HG02623 (cell line): ENCODE data around the gene VWDE.
"Not testable (repeated sequence)": the region's sequence is repeated elsewhere in the genome, so short reads cannot be mapped to it uniquely, and the experiment has no call there.

Experiments used
- ATAC-seq: cut with Tn5 transposase; IDR thresholded peaks from one replicate; pipeline ENCODE4 v1.9.1; 2021; ENCODE audit warnings: moderate library complexity; ENCODE audit not compliant: unreplicated experiment

Gene VWDE

DNA sequence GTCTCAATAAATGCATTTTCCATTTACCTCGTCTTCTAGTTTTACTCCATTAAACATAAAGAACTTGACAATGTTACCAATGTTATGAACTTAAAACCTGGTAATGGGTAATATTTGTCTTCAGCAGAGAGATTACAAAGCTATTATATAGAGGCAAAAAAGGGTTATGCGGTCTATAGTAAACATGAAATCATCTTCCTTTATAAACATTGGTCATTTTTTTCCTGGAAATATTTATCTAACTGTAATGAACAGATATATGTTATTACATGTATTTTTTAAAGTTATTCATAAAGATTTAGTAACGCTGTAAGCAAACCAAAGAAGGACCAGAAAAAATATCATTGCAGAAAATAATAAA, 1.3 kb downstream of the VWDE start:
- no peak for ATAC-seq

DNA sequence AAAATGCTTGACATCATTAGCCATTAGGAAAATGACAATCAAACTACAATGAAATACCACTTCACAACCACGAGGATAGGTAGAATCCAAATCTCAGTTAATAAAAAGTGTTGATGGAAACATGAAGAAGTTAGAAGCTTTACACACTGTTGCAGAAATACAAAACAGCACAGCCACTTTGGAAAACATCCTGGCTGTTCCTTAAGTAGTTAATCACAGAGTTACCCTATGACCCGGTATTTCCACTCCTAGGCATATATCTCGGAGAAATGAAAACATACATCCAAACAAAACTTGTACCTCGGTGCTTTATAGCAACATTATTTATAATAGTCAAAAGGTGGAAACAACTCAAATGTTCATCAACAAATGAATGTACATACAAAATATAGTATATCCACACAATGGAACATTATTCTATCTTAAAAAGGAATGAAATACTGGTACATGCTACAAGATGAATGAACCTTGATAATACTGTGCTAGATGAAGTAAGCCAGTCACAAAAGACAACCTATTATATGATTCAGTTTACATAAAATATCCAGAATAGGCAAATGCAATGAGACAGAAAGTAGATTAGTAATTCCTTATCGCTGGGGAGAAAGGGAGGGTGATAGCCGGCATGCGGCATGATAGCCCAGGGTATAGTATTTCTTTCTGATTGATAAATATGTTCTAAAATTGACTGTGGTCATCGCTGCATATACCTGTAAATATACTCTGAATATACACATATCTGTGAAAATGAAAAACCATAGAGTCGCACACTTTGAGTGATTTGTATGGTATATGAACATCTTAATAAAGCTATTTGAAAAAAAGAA, 1.9 kb downstream of the VWDE start:
- ATAC-seq: no peak

DNA sequence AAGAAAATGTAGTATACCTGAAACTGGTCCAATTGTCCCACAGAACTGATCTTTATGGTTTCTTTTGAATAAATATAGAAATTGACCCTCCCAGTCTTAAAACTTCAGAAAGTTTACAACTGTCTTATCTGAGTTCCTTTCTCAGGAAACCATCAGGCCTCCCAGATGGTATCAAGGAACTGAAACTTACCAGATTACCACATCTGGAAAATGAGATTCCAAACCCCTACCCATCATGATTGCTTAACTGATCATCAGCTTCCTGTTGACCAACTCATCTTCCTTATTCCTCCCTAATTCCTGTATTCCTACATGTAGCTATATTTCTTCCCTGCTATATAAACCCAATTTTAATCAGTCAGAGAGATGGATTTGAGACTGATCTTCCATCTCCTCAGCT, 5.5 kb downstream of the VWDE start:
- no peak for ATAC-seq

DNA sequence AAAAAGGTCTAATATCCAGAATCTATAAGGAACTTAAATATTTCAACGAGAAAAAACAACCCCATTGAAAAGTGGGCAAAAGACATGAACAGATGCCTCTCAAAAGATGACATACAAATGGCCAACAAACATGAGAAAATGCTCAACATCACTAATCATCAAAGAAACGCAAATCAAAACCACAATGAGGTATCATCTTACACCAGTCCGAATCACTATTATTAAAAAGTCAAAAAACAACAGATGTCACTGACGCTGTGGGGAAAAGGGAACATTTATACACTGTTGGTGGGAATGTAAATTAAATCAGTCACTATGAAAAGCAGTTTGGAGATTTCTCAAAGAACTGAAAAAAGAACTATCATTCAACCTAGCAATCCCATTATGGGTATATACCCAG, 6.0 kb downstream of the VWDE start:
- ATAC-seq: no peak

DNA sequence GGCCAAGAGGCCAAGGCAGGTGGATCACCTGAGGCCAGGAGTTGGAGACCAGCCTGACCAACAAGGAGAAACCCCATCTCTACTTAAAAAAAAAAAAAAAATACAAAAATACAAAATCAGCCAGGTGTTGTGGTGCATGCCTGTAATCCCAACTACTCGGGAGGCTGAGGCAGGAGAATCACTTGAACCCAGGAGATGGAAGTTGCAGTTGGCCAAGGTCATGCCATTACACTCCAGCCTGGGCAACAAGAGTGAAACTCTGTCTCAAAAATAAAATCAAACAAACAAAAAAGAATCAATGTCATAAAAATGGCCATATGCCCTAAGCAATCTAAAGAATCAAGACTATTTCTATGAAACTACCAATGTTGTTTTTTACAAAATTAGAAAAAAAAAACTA, 7.0 kb downstream of the VWDE start:
- not testable (repeated sequence) for ATAC-seq

DNA sequence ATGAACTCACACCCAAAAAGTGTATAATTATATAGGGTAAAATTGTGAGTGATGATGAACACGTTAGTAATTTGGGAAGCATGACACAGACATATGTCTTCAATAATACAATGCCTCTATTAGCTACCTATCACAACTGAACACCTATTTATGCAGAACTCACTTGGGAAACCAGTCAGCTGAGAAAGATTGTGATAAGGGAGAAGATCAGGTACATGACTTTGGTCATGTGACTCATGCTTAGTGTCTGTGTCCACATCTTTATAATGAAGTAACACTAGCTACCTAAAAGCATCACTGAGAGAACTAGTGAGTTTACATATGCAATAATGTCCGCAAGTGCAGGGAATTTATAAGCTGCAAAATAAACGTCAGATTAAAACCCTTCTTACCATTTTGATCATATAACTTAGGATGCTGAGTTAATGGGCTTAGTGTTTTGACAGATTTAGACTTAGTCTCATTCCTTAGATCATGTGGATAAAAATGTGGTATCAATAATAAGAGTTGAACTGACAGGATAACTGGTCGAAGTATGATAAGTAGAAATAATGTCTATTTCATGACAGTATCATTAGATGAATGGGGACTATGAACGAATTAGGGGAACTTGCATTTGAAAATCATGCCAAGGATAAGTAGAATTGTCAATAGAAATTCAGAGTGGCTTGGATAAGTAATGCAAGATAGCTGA, 11.6 kb downstream of the VWDE start:
- no peak for ATAC-seq

DNA sequence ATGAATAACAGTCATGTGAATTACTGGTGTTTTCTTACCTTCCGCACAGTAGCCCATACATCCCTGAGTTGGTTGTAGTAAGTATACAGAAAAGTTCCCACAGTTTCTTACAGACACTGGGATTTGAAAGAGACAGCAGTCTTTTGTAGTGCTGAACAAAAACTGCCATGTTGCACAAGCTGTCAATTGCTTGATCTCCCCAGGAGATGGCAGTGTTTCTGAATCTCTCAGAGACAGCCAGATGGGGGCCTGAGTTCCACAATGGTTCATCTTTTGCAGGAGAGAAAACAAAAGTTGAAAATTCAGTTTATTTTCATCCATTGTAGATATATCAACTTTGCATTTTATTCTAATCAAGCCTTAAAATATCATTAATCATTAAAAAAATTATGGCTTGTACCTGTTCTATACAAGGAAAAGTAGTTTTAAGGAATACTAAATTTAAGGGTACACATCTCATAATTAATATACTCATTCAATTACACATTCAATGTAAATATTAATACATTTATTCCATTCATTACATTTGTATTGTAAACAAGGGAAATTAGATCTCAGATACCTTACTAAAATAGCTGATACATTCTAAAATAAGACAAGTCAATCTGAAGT, 14.5 kb downstream of the VWDE start:
- ATAC-seq: peak; percentile 96

DNA sequence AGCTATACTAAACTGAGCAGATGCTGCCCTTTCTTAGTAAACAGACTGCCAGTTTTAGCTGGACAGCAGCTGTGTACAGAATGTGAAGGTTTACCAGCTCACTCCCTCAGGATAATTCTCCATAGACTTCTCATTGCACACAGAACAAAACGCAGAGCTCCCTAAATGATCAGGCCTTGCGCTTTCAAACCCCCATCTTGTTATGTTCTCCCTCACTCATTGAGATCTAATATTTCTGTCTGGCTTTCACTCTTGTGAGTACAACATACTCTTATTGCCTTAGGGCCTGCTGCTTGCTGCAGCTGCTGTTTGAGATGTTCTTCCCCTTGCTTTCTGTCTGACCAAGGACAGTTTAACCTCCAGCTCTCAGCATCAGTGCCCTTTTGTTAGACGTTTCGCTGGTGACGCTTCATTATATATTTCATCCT, 17.3 kb downstream of the VWDE start:
- no peak for ATAC-seq

DNA sequence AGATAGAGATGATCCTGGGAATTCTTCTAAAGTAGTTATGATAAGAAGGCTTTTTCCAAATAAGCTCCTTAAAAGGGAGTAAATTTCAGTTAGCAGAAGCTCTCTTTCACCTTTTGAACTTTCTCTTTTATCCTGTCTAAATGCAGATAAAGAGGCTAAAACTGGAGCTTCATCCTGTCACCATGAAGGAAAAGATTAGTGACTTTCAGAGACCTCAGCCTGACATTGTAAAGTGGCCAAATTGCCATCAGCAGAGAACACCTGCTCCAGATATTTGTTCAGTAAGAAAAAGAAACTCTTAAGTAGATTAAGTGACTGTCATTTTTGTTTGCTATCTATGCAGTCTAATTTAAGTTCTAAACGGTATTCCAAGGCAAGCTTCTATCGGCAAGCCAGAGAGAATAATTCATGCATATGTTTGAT, 18.3 kb downstream of the VWDE start:
- ATAC-seq: no peak

DNA sequence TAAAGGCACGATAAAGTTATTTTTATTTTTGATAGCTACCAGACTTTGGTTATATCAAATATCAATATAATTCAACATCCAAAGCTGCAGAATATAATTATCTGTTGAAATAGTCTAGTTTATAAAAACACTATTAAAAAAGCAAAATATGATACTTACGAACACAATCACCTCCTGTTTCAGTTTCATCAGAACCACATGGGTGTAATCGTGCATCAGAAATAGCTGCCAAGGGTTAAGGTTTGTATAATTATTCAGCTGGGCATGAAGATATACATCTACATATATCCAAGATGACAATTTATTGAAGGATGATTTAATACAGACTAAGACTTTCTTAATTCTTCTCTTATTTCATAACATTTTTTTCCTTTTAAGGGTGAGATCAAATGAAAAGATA, 20.3 kb downstream of the VWDE start:
- no peak for ATAC-seq

DNA sequence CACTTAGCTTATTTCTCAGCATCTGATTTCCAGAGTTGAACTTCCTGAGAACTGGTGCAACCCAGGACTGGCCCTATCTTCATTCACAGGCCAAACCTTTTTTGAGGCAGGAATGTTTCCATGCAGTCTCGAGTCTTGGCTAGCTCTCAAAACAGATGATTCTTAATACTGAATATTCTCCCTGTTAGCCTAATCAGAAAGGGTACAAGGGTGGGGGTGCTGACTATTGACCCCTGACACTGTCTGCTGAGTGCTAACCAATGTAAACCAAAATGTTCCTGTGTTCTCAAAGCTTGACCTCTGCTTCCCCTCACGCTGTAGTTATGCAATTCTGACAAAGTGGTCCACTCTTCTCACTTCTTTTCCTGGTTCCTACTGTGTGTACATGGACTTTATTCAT, 25.3 kb downstream of the VWDE start:
- no peak for ATAC-seq

DNA sequence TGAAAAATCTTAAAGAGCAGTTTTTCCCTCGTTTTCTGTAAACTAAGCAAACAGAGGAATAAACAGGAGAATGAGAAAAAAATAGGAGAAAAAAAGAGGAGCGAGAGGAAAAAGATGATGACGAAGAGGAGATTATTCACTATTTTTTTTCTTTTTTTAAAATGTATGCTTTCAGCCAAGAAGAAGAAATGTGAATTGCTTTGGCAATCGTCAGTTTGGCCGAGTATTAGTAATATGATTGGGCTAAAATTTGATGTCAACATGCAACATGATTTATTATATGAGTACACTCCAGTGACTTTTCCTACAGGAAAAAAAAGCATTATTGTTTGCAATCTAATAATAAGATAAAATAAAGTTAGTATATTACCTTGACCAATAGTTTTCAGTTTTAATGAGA, 26.3 kb downstream of the VWDE start:
- ATAC-seq: no peak

DNA sequence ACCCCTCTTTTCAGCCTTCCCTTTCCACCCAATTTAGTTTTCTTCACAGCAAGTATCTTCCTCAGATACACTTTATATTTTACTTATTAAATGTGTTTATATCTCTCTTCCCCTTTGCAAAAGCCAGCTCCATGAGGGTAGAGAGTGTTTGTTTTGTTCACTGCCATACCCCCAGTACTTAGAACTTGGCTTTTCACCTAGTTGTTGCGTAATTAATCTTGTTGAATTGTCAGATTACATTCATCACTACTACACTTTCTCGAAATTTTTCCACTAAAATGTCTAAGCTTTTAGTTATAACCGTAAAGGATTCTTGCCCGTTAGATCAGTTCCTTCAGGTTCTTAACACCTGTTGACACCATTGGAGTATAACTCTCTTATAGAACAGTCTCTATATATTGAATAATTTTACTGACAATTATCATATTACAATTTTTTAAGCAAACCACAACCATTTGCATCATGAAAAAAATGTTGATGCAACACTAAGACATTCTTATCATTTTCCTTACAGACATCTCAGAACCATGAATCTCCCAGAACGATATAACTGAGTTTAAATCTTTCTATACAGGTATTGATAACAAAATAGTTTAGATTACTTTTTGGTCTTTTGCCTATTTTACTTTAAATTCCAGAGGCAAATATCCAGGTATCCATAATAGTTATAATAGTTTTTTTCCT, 29.9 kb downstream of the VWDE start:
- ATAC-seq: no peak

DNA sequence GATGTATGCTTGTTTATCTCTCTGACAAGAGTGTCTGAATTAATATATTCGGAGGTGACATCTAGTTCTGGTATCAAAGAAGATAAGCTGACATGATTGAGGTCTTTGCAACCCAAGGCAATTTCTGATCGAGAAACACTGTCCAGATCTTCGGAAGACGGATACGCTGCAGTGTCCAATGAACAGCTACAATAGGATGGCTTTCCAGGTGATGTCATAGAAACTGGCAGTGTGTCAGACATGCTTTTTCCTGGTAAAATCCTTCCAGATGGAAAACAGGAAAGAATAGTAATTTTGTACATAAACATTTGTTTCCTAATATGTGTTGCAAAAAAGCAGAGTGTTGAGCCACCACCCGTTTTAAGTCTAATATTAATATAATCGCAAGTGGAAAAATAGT, 33.4 kb downstream of the VWDE start:
- ATAC-seq: no peak

DNA sequence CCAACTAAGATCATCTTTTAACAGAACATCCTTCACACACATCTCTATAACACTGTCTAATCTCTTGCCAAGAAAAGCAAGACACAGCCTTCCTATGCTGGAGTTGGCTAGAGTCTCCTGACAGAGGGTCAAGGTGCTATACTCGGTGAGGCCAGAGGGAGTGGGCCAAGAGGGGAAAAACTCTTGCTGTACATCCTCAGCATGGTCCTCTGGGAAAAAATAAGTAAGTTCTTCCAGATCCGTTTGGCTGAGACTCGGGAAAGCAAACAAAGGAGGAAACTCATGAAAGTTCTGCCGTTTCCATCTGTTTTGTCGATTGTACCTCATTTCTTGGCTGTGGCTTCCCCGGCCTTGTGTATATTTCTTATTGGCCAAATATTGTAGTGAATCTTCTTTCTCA, 33.9 kb downstream of the VWDE start:
- ATAC-seq: no peak

DNA sequence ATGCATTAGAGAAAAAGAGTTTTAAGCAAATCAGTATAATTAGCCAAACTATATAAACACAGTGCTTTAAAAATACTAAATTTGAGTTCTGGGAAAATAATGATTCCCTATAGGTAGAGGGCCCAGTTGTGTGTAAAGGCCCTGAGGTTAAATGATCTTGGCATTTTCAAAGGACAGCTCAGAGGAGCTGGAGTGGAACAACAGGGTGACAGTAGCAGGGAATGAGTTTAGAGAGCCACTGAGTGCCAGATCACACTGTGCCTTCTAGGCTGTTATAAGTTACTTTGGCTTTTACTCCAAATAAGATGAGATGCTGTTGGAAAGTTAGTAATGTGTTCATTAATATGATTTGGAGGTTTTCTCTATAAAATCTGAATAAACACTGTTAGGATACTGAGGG, 34.6 kb downstream of the VWDE start:
- ATAC-seq: no peak

DNA sequence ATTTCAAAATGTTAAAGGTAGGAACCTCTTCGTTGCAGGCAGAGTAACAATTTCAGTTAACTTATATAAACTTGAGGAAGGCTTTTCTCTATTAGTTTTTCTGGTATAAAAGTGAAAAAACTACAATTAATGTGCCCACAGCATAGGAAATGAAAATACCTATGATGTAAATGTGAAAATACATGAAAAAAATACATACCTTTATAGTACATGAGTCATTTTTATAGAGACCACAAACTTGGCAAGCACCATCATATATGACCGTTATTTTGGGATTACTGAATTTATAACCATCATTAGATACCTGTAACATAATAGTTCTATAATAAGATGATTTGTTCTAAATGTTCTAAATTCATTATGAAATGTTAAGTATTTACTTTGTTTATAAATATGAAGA, 42.7 kb downstream of the VWDE start:
- no peak for ATAC-seq

DNA sequence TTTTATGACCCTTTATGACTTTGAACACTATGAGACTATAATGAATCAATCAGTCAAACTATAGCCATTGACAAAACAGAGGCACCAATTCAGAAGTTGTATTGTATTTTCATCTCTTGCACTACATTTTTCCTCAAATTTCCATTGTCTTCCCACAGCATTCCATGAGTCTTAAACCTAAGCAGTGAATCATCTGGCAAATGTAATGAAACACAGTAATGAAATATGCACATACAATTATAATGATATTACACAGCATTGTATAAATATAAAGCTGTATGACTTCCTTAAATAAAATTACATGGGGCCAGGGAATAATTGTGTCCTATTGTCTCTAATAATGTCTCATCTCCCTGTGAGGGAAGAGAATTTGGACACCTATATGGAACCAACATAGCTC, 45.0 kb downstream of the VWDE start:
- ATAC-seq: no peak

DNA sequence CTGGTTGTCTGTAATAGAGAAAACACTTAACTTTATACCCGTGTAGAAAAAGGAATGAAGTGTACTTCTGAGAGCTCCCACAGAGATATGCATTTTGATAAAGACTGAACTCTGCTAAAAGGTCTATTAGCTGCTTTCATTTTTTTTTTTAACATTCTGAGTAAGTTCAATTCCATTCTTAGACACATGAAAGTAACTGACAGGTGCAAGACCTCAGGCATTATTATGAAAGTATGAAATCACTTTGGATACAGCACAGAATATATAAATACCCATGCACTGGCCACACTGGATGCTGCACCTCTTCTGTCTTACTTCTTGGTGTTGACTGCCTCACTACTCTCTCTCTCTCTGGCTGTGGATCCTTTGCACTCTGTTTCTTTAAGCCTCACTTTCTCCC, 46.2 kb downstream of the VWDE start:
- peak; percentile 67 for ATAC-seq

DNA sequence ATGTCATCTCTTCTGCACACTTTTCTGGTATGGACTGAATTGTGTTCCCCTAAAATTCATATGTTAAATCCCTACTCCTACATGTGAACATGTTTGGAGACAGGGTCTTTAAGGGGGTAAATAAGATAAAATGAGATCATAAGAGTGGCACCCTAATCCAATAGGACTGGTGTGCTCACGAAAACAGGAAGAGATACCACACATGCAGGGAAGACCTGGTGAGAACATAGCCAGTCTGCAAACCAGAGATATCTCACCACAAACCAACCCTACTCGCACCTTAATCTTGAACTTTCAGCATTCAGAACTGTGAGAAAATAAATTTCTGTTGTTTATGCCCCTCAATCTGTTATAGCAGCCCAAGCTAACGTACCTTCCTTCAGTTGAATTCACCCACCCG, 51.8 kb downstream of the VWDE start:
- no peak for ATAC-seq

DNA sequence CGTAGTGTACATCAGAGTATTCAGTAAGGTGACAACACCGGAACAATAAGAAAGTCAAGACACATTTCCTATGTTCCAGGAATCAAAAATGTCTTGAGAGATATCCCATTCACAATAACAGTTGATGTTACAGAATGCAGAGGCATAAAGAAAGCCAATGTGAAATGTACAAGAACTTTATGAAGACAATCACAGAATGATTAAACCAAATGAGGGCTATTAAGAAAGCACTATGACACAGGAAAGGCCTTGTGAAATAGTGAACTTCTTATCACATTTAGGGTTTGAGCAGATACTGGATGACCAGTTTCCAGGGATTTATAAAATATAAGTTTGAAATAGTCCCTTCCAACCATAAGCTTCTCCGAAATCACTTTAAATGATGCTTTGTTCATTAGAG, 52.7 kb downstream of the VWDE start:
- ATAC-seq: no peak

DNA sequence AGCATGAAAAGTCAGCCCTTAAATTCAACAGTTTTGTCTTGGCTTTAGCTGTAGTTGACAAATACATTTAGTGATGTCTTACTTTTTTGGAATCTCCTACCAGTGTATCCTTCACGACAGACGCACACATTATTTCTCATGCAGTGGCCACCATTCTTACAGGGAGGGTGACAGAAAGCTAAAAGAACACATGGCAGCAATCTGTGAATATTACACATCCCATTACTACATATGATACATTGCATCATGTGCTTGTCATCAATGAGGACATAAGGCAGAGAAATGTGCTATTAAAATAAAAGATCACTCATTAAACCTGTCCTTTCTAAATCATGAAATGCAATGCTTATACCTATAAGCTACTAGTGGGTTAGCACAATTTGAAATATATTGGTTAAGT, 66.6 kb downstream of the VWDE start:
- ATAC-seq: no peak
